ENCODE data around the gene ELL.

The ELL gene

GRCh38 chr19:18502246-18502637 lies 19.6 kb downstream of the ELL start (continued):
- TF ChIP-seq RARB (CRISPR knock-in tag; IDR thresholded peaks at IDR 0.05) (no peak), GLIS3 (CRISPR knock-in tag; IDR thresholded peaks at IDR 0.05) (no peak), PPARA (CRISPR knock-in tag; IDR thresholded peaks at IDR 0.05; ENCODE audit: borderline replicate concordance) (no peak), ZFP3 (CRISPR knock-in tag; IDR thresholded peaks at IDR 0.05) (no peak), OSR1 (CRISPR knock-in tag; IDR thresholded peaks at IDR 0.05) (no peak), ZNF565 (CRISPR knock-in tag; conservative IDR thresholded peaks at IDR 0.05; ENCODE audit: low read depth) (no peak)

DNA sequence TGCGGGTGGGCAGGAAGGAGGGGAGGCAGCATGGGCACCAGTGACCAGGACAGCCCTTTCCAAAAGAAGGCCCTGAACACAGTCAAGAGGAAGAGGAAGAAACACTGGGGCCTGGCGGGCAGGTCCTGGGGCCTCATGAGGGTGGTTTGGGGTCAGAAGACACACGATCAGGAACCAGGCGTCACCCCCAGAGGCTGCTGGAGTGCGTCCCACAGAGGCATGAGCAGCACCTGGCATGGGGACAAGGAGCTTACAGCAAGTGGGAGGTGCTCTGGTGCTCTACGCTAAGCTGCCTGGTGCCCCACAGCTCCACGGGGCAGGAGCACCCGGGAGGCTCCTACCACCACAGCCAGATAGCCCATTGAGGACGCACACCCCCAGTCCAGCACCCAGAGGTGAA lies 20.0 kb downstream of the ELL start:
- no peak for ATAC-seq
- TF ChIP-seq ZC3H10 (CRISPR knock-in tag; IDR thresholded peaks at IDR 0.05) = no peak
- no peak for TF ChIP-seq POU6F1 (CRISPR knock-in tag; IDR thresholded peaks at IDR 0.05; ENCODE audit: borderline replicate concordance, low read depth)
- no peak for TF ChIP-seq TSHZ2 (CRISPR knock-in tag; IDR thresholded peaks at IDR 0.05)

GRCh38 chr19:18501351-18501750 lies 20.5 kb downstream of the ELL start:
- TF ChIP-seq ZC3H10 (CRISPR knock-in tag; IDR thresholded peaks at IDR 0.05) (no peak), ISL1 (CRISPR knock-in tag; IDR thresholded peaks at IDR 0.05) (no peak), BACH2 (CRISPR knock-in tag; IDR thresholded peaks at IDR 0.05; ENCODE audit: borderline replicate concordance) (no peak), TCF4 (CRISPR knock-in tag; IDR thresholded peaks at IDR 0.05; ENCODE audit: borderline replicate concordance) (no peak), CREB5 (CRISPR knock-in tag; IDR thresholded peaks at IDR 0.05; ENCODE audit: low read depth) (no peak), CSDC2 (CRISPR knock-in tag; IDR thresholded peaks at IDR 0.05) (no peak), ZFP30 (CRISPR knock-in tag; IDR thresholded peaks at IDR 0.05) (no peak), PPARA (CRISPR knock-in tag; IDR thresholded peaks at IDR 0.05; ENCODE audit: borderline replicate concordance) (no peak), TOX (CRISPR knock-in tag; IDR thresholded peaks at IDR 0.05; ENCODE audit: borderline replicate concordance) (no peak), ZNF565 (CRISPR knock-in tag; conservative IDR thresholded peaks at IDR 0.05; ENCODE audit: low read depth) (no peak)
- no peak for ATAC-seq

DNA sequence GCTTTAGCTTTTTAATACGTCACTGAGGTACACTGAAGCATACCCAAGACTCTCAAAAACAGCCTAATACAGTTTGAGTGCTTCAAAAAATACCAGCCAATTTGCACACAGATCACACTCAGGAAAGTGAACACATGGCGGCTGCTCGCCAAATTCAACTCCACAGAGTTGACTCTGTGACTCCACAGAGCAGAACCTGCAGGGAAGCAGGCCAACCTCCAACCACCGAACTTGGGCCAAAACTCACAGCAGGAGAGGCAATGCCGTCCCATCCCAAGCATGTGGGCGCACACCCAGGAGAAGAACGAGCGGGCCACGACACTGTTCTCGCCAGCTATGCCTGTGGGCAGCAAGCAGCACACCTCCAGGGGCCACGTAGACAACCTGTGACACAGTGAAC lies 21.1 kb downstream of the ELL start:
- no peak for ATAC-seq

More for the DNA sequence above, 21.1 kb downstream of the ELL start:
- TF ChIP-seq CSDC2 (CRISPR knock-in tag; IDR thresholded peaks at IDR 0.05) (no peak), ISL1 (CRISPR knock-in tag; IDR thresholded peaks at IDR 0.05) (no peak), ARNTL (CRISPR knock-in tag; IDR thresholded peaks at IDR 0.05; ENCODE audit: borderline replicate concordance, low read depth) (no peak), POU6F1 (CRISPR knock-in tag; IDR thresholded peaks at IDR 0.05; ENCODE audit: borderline replicate concordance, low read depth) (no peak), OSR1 (CRISPR knock-in tag; IDR thresholded peaks at IDR 0.05) (no peak), ESRRG (CRISPR knock-in tag; IDR thresholded peaks at IDR 0.05) (no peak), ZC3H10 (CRISPR knock-in tag; IDR thresholded peaks at IDR 0.05) (no peak), ZNF70 (CRISPR knock-in tag; IDR thresholded peaks at IDR 0.05) (no peak), ZFP3 (CRISPR knock-in tag; IDR thresholded peaks at IDR 0.05) (no peak), GLIS3 (CRISPR knock-in tag; IDR thresholded peaks at IDR 0.05) (no peak), PPARA (CRISPR knock-in tag; IDR thresholded peaks at IDR 0.05; ENCODE audit: borderline replicate concordance) (no peak)

Data from SK-N-SH treated with all-trans-retinoic acid at 6 μM for 48 hours (cell line).